Aorta (tissue), 5 donors: ENCODE results near the gene DENND4B. TPM values are rescaled to one million over a fixed set of nuclear protein-coding genes. Genes with fewer than 3 reads are reported as not detected.
"Not testable (repeated sequence)": the region's sequence is repeated elsewhere in the genome, so short reads cannot be mapped to it uniquely, and the experiment has no call there.

Experiments
- ATAC-seq: fragments of 200-7000 bp; cut with Tn5 transposase; one replicate; pipeline ENCODE4 v1.9.1; 2022; ENCODE audit warnings: moderate library complexity; ENCODE audit not compliant: low FRiP score
- DNase-seq, 2 donors: peaks; one replicate each; pipeline ENCODE4 v3.0.0-alpha.2; 2020
- H3K27ac ChIP-seq, 2 donors: one replicate each; pipeline ENCODE4 v1.5.1; 2013; ENCODE audit warnings: low read length in 2 of 2, mild to moderate bottlenecking in 2 of 2, moderate library complexity in 2 of 2, control low read depth in 1 of 2, inconsistent platforms in 1 of 2, low read depth in 1 of 2
- H3K27me3 ChIP-seq, 2 donors: one replicate each; pipeline ENCODE4 v1.6.1; 2013; ENCODE audit warnings: control low read depth in 1 of 2, low read length in 1 of 2, mild to moderate bottlenecking in 1 of 2, moderate library complexity in 1 of 2; ENCODE audit not compliant: insufficient read depth in 2 of 2, control insufficient read depth in 1 of 2
- H3K36me3 ChIP-seq, 2 donors: one replicate each; pipeline ENCODE4 v1.6.1; 2013; ENCODE audit warnings: control low read depth in 1 of 2, low read length in 1 of 2, mild to moderate bottlenecking in 1 of 2; ENCODE audit not compliant: insufficient read depth in 2 of 2, control insufficient read depth in 1 of 2
- H3K4me1 ChIP-seq, 2 donors: one replicate each; pipeline ENCODE4 v1.6.1; 2013; ENCODE audit warnings: low read length in 2 of 2, control low read depth in 1 of 2, mild to moderate bottlenecking in 1 of 2, moderate library complexity in 1 of 2; ENCODE audit not compliant: insufficient read depth in 2 of 2, control insufficient read depth in 1 of 2
- H3K4me3 ChIP-seq, 2 donors: one replicate each; pipeline ENCODE4 v1.5.1; 2013; ENCODE audit warnings: low read length in 2 of 2, control low read depth in 1 of 2, mild to moderate bottlenecking in 1 of 2
- H3K9me3 ChIP-seq: one replicate; pipeline ENCODE4 v1.6.1; 2013; ENCODE audit warnings: mild to moderate bottlenecking, low read length; ENCODE audit not compliant: control insufficient read depth
- WGBS, 2 donors: extraction: QIAGEN DNeasy Blood & Tissue Kit; methylation state at CpG; one replicate each; pipeline ENCODE4 v1.1.7; 2013; 5-methylcytosine and 5-hydroxymethylcytosine counted together
- intact Hi-C, 2 donors: fragments of 100-400 bp; cut with DNase I; formaldehyde crosslinking; loops; one replicate each; pipeline versions ENCODE4 v1.14.2 to v1.15.0; 2022
- polyA plus RNA-seq, 2 donors: library from polyadenylated mRNA; stranded (reverse); fragments of 200-250 nt; gene quantifications; one replicate each; pipeline ENCODE4 v1.2.3, GENCODE V29; 2013
- total RNA-seq, 2 donors: library from RNA; stranded (reverse); fragmentation: NEBNext Ultra II Directional; extraction: Animal tissue kit (Norgen Biotek cat#: 25700); gene quantifications; one replicate each; pipeline ENCODE4 v1.2.1, GENCODE V29; 2021
- donor health status: healthy with polysubstance abuse.
- donor health status: Bipolar disorder and iron deficiency.
- donor health status: DM: no; HTN: no; CAD: no.
- donor health status: DM: no; HTN: no; CAD: no.
- donor health status: DM: yes; HTN: yes; CAD: no.

The DENND4B gene
- total and polyA plus RNA-seq, 4 donors, result 6.6 to 94.7 (median 40.1) TPM

GRCh38 chr1:153985941-153986761 is 39.6 kb upstream of the DENND4B start, which contains the start of gene RAB13:
TSS of gene RAB13 (minus strand) at chr1:153986339. CDS start at chr1:153986236, 103 bp downstream.
- Histone ChIP-seq H3K4me1 (peaks cover 0 to 3% of the 10 kb centered on the region in 2 donors), H3K36me3 (no peaks in the 10 kb centered on the region), H3K9me3 (no peaks in the 10 kb centered on the region), H3K27ac (peak within 1 kb of the TSS; percentile 70 to 94), H3K4me3 (peak within 1 kb of the TSS; percentile 90 to 94), H3K27me3 (no peaks in the 10 kb centered on the region)
- 0 to 2% methylated on average over 21 to 32 of the region's 32 CpGs for WGBS, 2 donors
- DNase-seq (peak; percentile 93 to 95), ATAC-seq (peak; percentile 92)
- intact Hi-C loops, result loop anchor here (2.0 to 10.0 kb wide), 7 partner anchors 61 to 631 kb away; partner anchors contain the start of genes GATAD2B (in 2 of the 2), ILF2 (in 1 of the 2), NPR1 (in 1 of the 2) and S100A9 (in 1 of the 2)

- H3K4me3 ChIP-seq, result peak overlapping the region; percentile 90 to 94
- DNase-seq (peak; percentile 66 to 86), ATAC-seq (peak; percentile 62)
- H3K27me3 ChIP-seq, result no peaks in the 10 kb centered on the region
- peak overlapping the region; percentile 21 to 94 for H3K27ac ChIP-seq
- intact Hi-C loops, result loop anchor here (5.0 to 10.0 kb wide), 5 partner anchors 61 to 631 kb away; partner anchors contain the start of genes GATAD2B (in 1 of the 2), ILF2 (in 1 of the 2), NPR1 (in 1 of the 2) and S100A9 (in 1 of the 2)
- H3K4me1 ChIP-seq, result peaks cover 0 to 3% of the 10 kb centered on the region in 2 donors
- H3K36me3 ChIP-seq, result no peaks in the 10 kb centered on the region
- H3K9me3 ChIP-seq, result no peaks in the 10 kb centered on the region
- 1 to 4% methylated on average over 7 of the region's 7 CpGs for WGBS, 2 donors
These were observed 38.9 kb upstream of the DENND4B start for GRCh38 chr1:153985341-153985912.

- Histone ChIP-seq H3K4me1 (peaks cover 0 to 3% of the 10 kb centered on the region in 2 donors), H3K27ac (no peak overlapping the region), H3K36me3 (no peaks in the 10 kb centered on the region), H3K9me3 (no peaks in the 10 kb centered on the region), H3K4me3 (no peak overlapping the region), H3K27me3 (no peaks in the 10 kb centered on the region)
- DNase-seq, result no peak
- ATAC-seq, result no peak
- intact Hi-C loops, result loop anchor here in 1 of 2 donors (5.0 to 10.0 kb wide), 3 partner anchors 37 to 630 kb away; partner anchors contain the start of genes DENND4B, GATAD2B and S100A9
- 45 to 54% methylated on average over 6 of the region's 6 CpGs for WGBS, 2 donors
These were observed 37.8 kb upstream of the DENND4B start for GRCh38 chr1:153984123-153984894.

GRCh38 chr1:153981735-153982134 is 35.2 kb upstream of the DENND4B start:
- DNase-seq, H3K27me3 ChIP-seq, H3K27ac ChIP-seq, ATAC-seq, H3K4me1 ChIP-seq, H3K4me3 ChIP-seq, H3K9me3 ChIP-seq, H3K36me3 ChIP-seq: not testable (repeated sequence)
- intact Hi-C loops, result loop anchor here in 1 of 2 donors (5.0 to 10.0 kb wide), 3 partner anchors 34 to 627 kb away; partner anchors contain the start of genes DENND4B, GATAD2B and S100A9
- 84 to 89% methylated on average over 2 of the region's 2 CpGs for WGBS, 2 donors

GRCh38 chr1:153979091-153979490 is 32.6 kb upstream of the DENND4B start:
- H3K9me3 ChIP-seq, H3K36me3 ChIP-seq, H3K4me3 ChIP-seq, H3K4me1 ChIP-seq, H3K27me3 ChIP-seq, intact Hi-C loops, ATAC-seq, H3K27ac ChIP-seq: not testable (repeated sequence)
- WGBS, 2 donors, result 83 to 87% methylated on average over 12 of the region's 12 CpGs
- peak; percentile 9 to 17 for DNase-seq

GRCh38 chr1:153978274-153978909 is 31.9 kb upstream of the DENND4B start:
- 58 to 62% methylated on average over 9 of the region's 9 CpGs for WGBS, 2 donors
- Histone ChIP-seq H3K27me3 (no peaks in the 10 kb centered on the region), H3K36me3 (peaks cover 0 to 2% of the 10 kb centered on the region in 2 donors), H3K27ac (no peak overlapping the region), H3K9me3 (no peaks in the 10 kb centered on the region), H3K4me3 (peak overlapping the region; percentile 70 to 83), H3K4me1 (no peaks in the 10 kb centered on the region)
- intact Hi-C loops, result no loop called here
- ATAC-seq, result no peak
- no peak for DNase-seq

GRCh38 chr1:153977250-153978240 is 31.0 kb upstream of the DENND4B start, which contains the start of gene JTB:
TSS of gene JTB (minus strand) at chr1:153977674. CDS start at chr1:153977252, 422 bp downstream.
- ATAC-seq, result peak; percentile 95
- Histone ChIP-seq H3K27me3 (no peaks in the 10 kb centered on the region), H3K4me3 (peak within 1 kb of the TSS; percentile 70 to 83), H3K27ac (peak within 1 kb of the TSS in 1 of 2 donors; percentile 77), H3K36me3 (peaks cover 0 to 2% of the 10 kb centered on the region in 2 donors), H3K4me1 (no peaks in the 10 kb centered on the region), H3K9me3 (no peaks in the 10 kb centered on the region)
- 0% methylated on average over 67 to 75 of the region's 75 CpGs for WGBS, 2 donors
- intact Hi-C loops, result no loop called here
- peak; percentile 94 to 96 for DNase-seq
